ENCODE measurements around the gene RAB31. TPM values are rescaled to one million over a fixed set of nuclear protein-coding genes. Genes with fewer than 3 reads are reported as not detected.

Gene RAB31
- polyA plus RNA-seq, 1 experiment: 37.2 TPM

- TF ChIP-seq CTCF (IDR thresholded peaks at IDR 0.05; ENCODE audit: insufficient read depth, low read depth, low read length): no peak
- DNase-seq (ENCODE audit: low read depth): no peak
- POLR2A ChIA-PET: no interaction called here
- no peaks in the 10 kb centered on the region for H3K27me3 ChIP-seq (ENCODE audit: control insufficient read depth, insufficient read depth, low read length)
- CTCF ChIA-PET: no interaction called here
- H3K4me3 ChIP-seq (ENCODE audit: low read depth, low read length): no peak overlapping the region
- H3K36me3 ChIP-seq (ENCODE audit: control insufficient read depth, insufficient read depth, low read length): peaks cover 2% of the 10 kb centered on the region; the same call in 1 of the 2 replicates
Observed at GRCh38 chr18:9806905-9807304, 98.8 kb downstream of the RAB31 start.

GRCh38 chr18:9808295-9809241 is 100.5 kb downstream of the RAB31 start:
- Histone ChIP-seq H3K36me3 (ENCODE audit: control insufficient read depth, insufficient read depth, low read length) (peaks cover 2% of the 10 kb centered on the region; the same call in 1 of the 2 replicates), H3K27me3 (ENCODE audit: control insufficient read depth, insufficient read depth, low read length) (no peaks in the 10 kb centered on the region), H3K4me3 (ENCODE audit: low read depth, low read length) (no peak overlapping the region)
- CTCF ChIA-PET: interaction anchor here (1.6 kb wide), 1 partner anchor 143 kb away, joined by 4 read pairs; no protein-coding TSS in a partner anchor
- TF ChIP-seq CTCF (IDR thresholded peaks at IDR 0.05; ENCODE audit: insufficient read depth, low read depth, low read length): no peak
- POLR2A ChIA-PET: interaction anchor here (0.6 kb wide), 1 partner anchor 232 kb away, joined by 3 read pairs; no protein-coding TSS in a partner anchor
- no peak for DNase-seq (ENCODE audit: low read depth)

- Histone ChIP-seq H3K36me3 (ENCODE audit: control insufficient read depth, insufficient read depth, low read length) (peaks cover 2% of the 10 kb centered on the region; the same call in 1 of the 2 replicates), H3K27me3 (ENCODE audit: control insufficient read depth, insufficient read depth, low read length) (no peaks in the 10 kb centered on the region), H3K4me3 (ENCODE audit: low read depth, low read length) (no peak overlapping the region)
- DNase-seq (ENCODE audit: low read depth): no peak
- no peak for TF ChIP-seq CTCF (IDR thresholded peaks at IDR 0.05; ENCODE audit: insufficient read depth, low read depth, low read length)
- CTCF ChIA-PET: interaction anchor here (0.9 kb wide), 1 partner anchor 141 kb away, joined by 3 read pairs; no protein-coding TSS in a partner anchor
- POLR2A ChIA-PET: no interaction called here
Observed at GRCh38 chr18:9809697-9810096, 101.6 kb downstream of the RAB31 start.

GRCh38 chr18:9810299-9810698 is 102.2 kb downstream of the RAB31 start:
- Histone ChIP-seq H3K27me3 (ENCODE audit: control insufficient read depth, insufficient read depth, low read length) (no peaks in the 10 kb centered on the region), H3K4me3 (ENCODE audit: low read depth, low read length) (no peak overlapping the region), H3K36me3 (ENCODE audit: control insufficient read depth, insufficient read depth, low read length) (peaks cover 2% of the 10 kb centered on the region; the same call in 1 of the 2 replicates)
- no peak for TF ChIP-seq CTCF (IDR thresholded peaks at IDR 0.05; ENCODE audit: insufficient read depth, low read depth, low read length)
- ChIA-PET CTCF (interaction anchor here (0.9 kb wide), 1 partner anchor 140 kb away, joined by 3 read pairs; no protein-coding TSS in a partner anchor), POLR2A (no interaction called here)
- no peak for DNase-seq (ENCODE audit: low read depth)

- CTCF ChIA-PET: interaction anchor here (1.3 kb wide), 1 partner anchor 9 kb away, joined by 4 read pairs; no protein-coding TSS in a partner anchor
- peaks cover 2% of the 10 kb centered on the region; the same call in 1 of the 2 replicates for H3K36me3 ChIP-seq (ENCODE audit: control insufficient read depth, insufficient read depth, low read length)
- H3K27me3 ChIP-seq (ENCODE audit: control insufficient read depth, insufficient read depth, low read length): no peaks in the 10 kb centered on the region
- no peak for TF ChIP-seq CTCF (IDR thresholded peaks at IDR 0.05; ENCODE audit: insufficient read depth, low read depth, low read length)
- H3K4me3 ChIP-seq (ENCODE audit: low read depth, low read length): no peak overlapping the region
- DNase-seq (ENCODE audit: low read depth): no peak
- POLR2A ChIA-PET: no interaction called here
Observed at GRCh38 chr18:9810994-9811705, 103.0 kb downstream of the RAB31 start.
